GM13977 (cell line): Measurements from ENCODE around the gene KCNK15.
A peak's percentile ranks its signal among the peaks of the same experiment; 100 is the strongest.

ENCODE experiments used
- DNase-seq: peaks from one replicate; pipeline ENCODE4 v3.0.0; 2012; ENCODE audit warnings: low spot score
- in situ Hi-C: fragments of 300-500 bp; cut with MboI; formaldehyde crosslinking; loops from one replicate; pipeline ENCODE4 v1.12.0; 2022; ENCODE audit warnings: low sequenced_read_pairs, low pct_unique_long_range_greater_than_20kb, mixed read lengths, inconsistent platforms; ENCODE audit not compliant: unreplicated experiment
- TF ChIP-seq, protein P1 (sequence below): IDR thresholded peaks from 2 replicates; pipeline ENCODE4 v1.5.1; 2012; ENCODE audit warnings: mild to moderate bottlenecking, control low read depth; ENCODE audit not compliant: insufficient read depth; ENCODE audit errors: extremely low read depth, missing control alignments

Gene KCNK15

DNA sequence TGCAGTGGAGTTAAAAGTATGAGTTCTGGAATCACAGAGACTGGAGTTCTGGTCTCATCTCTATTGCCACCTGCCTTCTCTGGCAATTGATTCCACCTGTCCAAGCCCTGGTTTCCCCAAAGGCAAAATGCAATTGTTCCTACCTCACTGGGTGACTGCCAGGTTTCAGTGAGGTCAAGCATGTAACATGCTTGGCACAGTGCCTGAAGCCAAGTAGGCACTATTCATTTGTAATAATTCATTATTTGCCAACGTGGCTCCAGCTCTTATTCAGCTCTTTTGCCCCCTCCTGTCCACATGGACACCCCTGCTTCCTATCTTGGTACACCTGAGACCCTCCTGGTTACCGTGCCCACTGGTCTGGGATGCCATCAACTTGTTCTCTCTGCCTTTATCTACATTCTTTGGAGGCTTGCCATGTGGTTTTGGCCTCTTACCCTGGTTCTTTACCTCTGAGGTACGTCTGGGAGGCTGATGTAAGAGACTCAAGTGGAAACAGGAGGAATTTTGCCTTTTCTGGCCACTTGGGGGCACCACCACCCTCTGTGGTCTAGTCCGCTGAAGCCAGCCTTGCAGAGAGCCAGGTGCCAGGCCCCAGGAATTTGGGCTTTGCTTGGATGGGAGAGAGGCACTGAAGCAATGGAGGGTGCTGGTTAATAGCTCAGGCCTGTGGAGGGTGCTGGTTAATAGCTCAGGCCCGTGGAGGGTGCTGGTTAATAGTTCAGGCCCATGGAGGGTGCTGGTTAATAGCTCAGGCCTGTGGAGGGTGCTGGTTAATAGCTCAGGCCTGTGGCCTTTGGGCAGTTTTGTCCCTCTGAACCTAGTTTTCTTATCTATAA is 1.7 kb downstream of the KCNK15 start:
- in situ Hi-C loops: no loop called here
- DNase-seq: peak; percentile 79
- TF ChIP-seq, protein P1, sequence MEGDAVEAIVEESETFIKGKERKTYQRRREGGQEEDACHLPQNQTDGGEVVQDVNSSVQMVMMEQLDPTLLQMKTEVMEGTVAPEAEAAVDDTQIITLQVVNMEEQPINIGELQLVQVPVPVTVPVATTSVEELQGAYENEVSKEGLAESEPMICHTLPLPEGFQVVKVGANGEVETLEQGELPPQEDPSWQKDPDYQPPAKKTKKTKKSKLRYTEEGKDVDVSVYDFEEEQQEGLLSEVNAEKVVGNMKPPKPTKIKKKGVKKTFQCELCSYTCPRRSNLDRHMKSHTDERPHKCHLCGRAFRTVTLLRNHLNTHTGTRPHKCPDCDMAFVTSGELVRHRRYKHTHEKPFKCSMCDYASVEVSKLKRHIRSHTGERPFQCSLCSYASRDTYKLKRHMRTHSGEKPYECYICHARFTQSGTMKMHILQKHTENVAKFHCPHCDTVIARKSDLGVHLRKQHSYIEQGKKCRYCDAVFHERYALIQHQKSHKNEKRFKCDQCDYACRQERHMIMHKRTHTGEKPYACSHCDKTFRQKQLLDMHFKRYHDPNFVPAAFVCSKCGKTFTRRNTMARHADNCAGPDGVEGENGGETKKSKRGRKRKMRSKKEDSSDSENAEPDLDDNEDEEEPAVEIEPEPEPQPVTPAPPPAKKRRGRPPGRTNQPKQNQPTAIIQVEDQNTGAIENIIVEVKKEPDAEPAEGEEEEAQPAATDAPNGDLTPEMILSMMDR: peak; percentile 82

DNA sequence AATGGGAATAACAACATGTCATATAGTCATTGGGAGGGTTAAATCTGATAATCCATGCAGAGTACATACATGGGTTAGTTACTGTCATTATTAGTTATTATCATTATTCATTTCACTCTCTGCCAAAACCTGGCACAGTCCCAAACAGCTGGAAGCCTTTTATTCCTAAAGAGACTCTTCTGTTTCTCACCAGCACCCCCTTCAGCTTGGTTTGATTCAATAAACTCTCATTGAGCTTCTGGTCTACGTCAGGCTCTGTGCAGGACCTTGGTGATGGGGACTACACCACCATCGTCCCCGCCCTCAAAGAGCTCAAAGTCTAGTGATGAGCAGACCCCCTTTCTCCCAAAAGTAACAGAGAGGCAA is 2.3 kb downstream of the KCNK15 start:
- TF ChIP-seq, protein P1: no peak
- DNase-seq: no peak
- in situ Hi-C loops: no loop called here

GRCh38 chr20:44750081-44750805 is 4.6 kb downstream of the KCNK15 start:
- in situ Hi-C loops: no loop called here
- no peak for DNase-seq
- TF ChIP-seq, protein P1: peak; percentile 21

DNA sequence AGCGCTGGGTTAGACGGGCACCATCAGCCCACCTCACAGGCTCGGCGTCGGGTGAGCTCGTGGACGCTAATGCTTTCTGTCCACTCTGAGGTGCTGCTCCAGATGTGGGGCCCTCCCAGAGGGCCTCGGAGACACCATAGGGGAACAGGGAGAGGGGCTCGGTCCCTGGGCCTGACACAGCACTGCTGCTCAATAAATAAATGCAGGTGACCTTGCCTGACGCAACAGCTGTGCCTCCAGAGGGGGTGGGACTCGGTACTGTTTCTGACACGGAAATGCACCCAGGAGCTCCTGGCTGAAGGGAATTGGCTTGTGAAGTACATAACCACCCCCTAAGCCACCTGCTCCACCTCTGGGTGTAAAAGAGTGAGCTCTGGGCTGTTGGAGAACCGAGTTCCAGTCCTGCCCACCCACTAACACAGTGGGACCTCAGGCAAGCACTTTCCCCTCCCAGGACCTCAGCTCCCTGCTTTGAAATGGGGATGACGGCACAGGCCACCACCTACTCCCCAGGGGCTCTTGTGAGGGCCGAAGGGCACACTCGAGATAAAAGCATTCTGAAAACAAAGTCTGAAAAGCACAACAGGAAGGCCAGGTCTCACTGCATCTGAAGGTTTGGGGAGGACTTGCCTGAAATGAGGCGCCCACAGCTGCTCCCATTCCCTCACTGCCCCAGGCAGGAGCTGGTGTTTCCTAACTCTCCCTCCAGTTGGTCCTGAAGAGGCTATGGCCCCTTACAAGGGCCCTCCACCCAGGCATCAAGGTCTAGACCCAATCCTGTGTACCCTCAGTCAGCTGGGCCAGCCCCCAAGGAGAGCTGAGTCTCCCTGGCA is 6.7 kb downstream of the KCNK15 start:
- no peak for DNase-seq
- TF ChIP-seq, protein P1: no peak
- in situ Hi-C loops: no loop called here

- in situ Hi-C loops: no loop called here
- no peak for DNase-seq
- TF ChIP-seq, protein P1: no peak
Observed at GRCh38 chr20:44754554-44754953, 8.9 kb downstream of the KCNK15 start.

GRCh38 chr20:44756011-44756688 is 10.5 kb downstream of the KCNK15 start:
- DNase-seq: no peak
- in situ Hi-C loops: no loop called here
- TF ChIP-seq, protein P1: no peak
